Sigmoid colon (tissue), 7 donors: ENCODE data around the gene LMO2. TPM values are rescaled to one million over a fixed set of nuclear protein-coding genes. Genes with fewer than 3 reads are reported as not detected.

ENCODE experiments used
- DNase-seq: peaks from one replicate; pipeline ENCODE4 v3.0.0-alpha.2; 2019
- H3K27ac ChIP-seq, 4 donors: fragments of 200-600 bp; sonication (generic); one replicate each; pipeline ENCODE4 v1.5.1; 2016 to 2019; ENCODE audit warnings: mild to moderate bottlenecking in 1 of 4
- H3K27me3 ChIP-seq, 3 donors: fragments of 200-600 bp; sonication (generic); one replicate each; pipeline ENCODE4 v1.5.1; 2019; ENCODE audit warnings: mild to moderate bottlenecking in 1 of 3
- H3K36me3 ChIP-seq, 4 donors: fragments of 200-600 bp; sonication (generic); one replicate each; pipeline ENCODE4 v1.5.1; 2016 to 2019
- H3K4me1 ChIP-seq, 4 donors: fragments of 200-600 bp; sonication (generic); one replicate each; pipeline ENCODE4 v1.5.1; 2017 to 2019
- H3K4me3 ChIP-seq, 4 donors: fragments of 200-600 bp; sonication (generic); one replicate each; pipeline ENCODE4 v1.5.1; 2017 to 2019; ENCODE audit warnings: mild to moderate bottlenecking in 2 of 4, moderate library complexity in 1 of 4
- H3K9me3 ChIP-seq, 4 donors: fragments of 200-600 bp in 3 of 4; sonication (generic) in 3 of 4; one replicate each; pipeline versions ENCODE4 v1.5.1 to v1.6.1; 2013 to 2019
- EP300 ChIP-seq, 4 donors: sonication (generic); formaldehyde crosslinking; IDR thresholded peaks; one replicate each; pipeline ENCODE4 v1.6.1; 2017; ENCODE audit warnings: antibody characterized with exemption in 4 of 4
- POLR2A ChIP-seq, 2 donors: fragments of 450-650 bp; IDR thresholded peaks; one replicate each; pipeline ENCODE4 v1.6.1; 2016; ENCODE audit warnings: antibody characterized with exemption in 2 of 2, mild to moderate bottlenecking in 2 of 2, moderate library complexity in 2 of 2
- POLR2AphosphoS5 ChIP-seq, 4 donors: sonication (generic); formaldehyde crosslinking; IDR thresholded peaks; one replicate each; pipeline ENCODE4 v1.6.1; 2017; ENCODE audit warnings: antibody characterized with exemption in 4 of 4
- WGBS, 2 donors: extraction: QIAGEN DNeasy Blood & Tissue Kit; methylation state at CpG; one replicate each; pipeline ENCODE4 v1.1.7; 2013; 5-methylcytosine and 5-hydroxymethylcytosine counted together
- intact Hi-C: fragments of 100-400 bp; cut with DNase I; formaldehyde crosslinking; loops from one replicate; pipeline ENCODE4 v1.15.1; 2023
- polyA plus RNA-seq, 3 donors: library from polyadenylated mRNA; stranded (reverse); fragments of 200-250 nt; gene quantifications; one replicate each; pipeline ENCODE4 v1.2.3, GENCODE V29; 2013
- total RNA-seq, 4 donors: library from RNA; depleted of rRNA; stranded (reverse); fragments of >200 nt; gene quantifications; one replicate each; pipeline ENCODE4 v1.1.0, GENCODE V29; 2016
- TF ChIP-seq, protein P1 (sequence below), 4 experiments: fragments of 450-650 bp in 3 of 4; fragments of 200-600 bp in 1 of 4; IDR thresholded peaks; one replicate each; pipeline ENCODE4 v1.5.1; 2016 to 2019; ENCODE audit warnings: antibody characterized with exemption in 4 of 4, mild to moderate bottlenecking in 3 of 4, moderate library complexity in 2 of 4
- donor health status: healthy with polysubstance abuse.
- donor health status: Bipolar disorder and iron deficiency.
- donor health status: healthy.

LMO2 gene
- 10 to 100 TPM in 3 of 4 donors, 1 to 10 TPM in 1; 8.6 to 13.6 (median 12.0) TPM for total RNA-seq
- polyA plus RNA-seq: 10 to 100 TPM in 2 of 3 donors, 1 to 10 TPM in 1; 4.9 to 19.8 (median 12.3) TPM

DNA sequence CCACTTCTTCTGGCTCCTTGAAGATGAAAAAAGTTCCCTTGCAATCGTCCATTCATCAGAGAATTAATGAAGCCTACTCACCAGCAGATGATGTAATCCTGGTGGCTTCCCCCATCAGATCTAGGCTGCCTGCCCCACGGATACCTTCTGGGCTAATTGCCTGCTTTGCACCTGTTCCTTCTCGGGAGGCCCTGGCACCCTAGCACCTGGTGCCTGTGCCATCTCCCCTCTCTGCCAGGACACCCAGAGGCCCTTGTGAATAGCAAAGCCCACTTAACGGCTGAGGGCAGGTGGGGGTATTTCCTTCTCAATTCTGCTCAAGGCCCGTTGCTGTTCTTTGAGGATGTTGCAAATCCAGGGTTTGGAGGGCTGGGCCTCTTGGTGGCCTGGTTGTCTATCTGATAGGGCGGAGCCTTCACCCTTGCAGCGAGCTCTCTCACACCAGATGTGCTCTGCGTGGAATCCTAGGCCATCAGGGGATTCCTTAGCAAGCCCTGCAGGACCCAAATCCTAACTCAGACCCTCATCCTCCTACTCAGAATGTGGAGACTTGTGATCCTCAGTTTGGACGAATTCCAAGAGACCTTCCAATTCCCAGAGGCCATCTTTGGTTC, at the start of gene LMO2:
LMO2 (minus strand) TSS at position 363 of the 614 bp plus-strand sequence. CDS start 22,360 bp downstream, outside the sequence.
- Histone ChIP-seq H3K4me1 (no peaks in the 10 kb centered on the region), H3K27ac (no peak within 1 kb of the TSS), H3K36me3 (no peaks in the 10 kb centered on the region), H3K9me3 (no peaks in the 10 kb centered on the region), H3K27me3 (no peaks in the 10 kb centered on the region), H3K4me3 (no peak within 1 kb of the TSS)
- intact Hi-C loops: no loop called here
- DNase-seq: no peak
- 54 to 64% methylated on average over 9 of the region's 9 CpGs for WGBS, 2 donors
- TF ChIP-seq POLR2AphosphoS5 (IDR thresholded peaks at IDR 0.05) (no peak), POLR2A (IDR thresholded peaks at IDR 0.05) (no peak), EP300 (IDR thresholded peaks at IDR 0.05) (no peak)
- TF ChIP-seq, protein P1, sequence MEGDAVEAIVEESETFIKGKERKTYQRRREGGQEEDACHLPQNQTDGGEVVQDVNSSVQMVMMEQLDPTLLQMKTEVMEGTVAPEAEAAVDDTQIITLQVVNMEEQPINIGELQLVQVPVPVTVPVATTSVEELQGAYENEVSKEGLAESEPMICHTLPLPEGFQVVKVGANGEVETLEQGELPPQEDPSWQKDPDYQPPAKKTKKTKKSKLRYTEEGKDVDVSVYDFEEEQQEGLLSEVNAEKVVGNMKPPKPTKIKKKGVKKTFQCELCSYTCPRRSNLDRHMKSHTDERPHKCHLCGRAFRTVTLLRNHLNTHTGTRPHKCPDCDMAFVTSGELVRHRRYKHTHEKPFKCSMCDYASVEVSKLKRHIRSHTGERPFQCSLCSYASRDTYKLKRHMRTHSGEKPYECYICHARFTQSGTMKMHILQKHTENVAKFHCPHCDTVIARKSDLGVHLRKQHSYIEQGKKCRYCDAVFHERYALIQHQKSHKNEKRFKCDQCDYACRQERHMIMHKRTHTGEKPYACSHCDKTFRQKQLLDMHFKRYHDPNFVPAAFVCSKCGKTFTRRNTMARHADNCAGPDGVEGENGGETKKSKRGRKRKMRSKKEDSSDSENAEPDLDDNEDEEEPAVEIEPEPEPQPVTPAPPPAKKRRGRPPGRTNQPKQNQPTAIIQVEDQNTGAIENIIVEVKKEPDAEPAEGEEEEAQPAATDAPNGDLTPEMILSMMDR (IDR thresholded peaks at IDR 0.05): no peak

DNA sequence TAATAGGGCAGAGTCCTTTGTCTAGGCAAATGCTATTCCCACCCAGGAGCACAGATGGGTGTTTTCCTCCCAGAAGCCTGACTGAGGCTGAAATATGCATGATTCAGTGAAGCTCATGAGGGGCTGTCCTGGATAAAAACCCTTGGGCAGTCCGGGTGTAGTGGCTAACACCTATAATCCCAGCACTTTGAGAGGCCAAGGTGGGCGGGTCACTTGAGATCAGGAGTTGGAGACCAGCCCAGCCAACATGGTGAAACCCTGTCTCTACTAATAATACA, 48.6 kb upstream of the LMO2 start:
- no peak overlapping the region for H3K27ac ChIP-seq
- intact Hi-C loops: no loop called here
- no peaks in the 10 kb centered on the region for H3K27me3 ChIP-seq
- no peaks in the 10 kb centered on the region for H3K36me3 ChIP-seq
- 60 to 78% methylated on average over 2 of the region's 2 CpGs for WGBS, 2 donors
- TF ChIP-seq POLR2A (IDR thresholded peaks at IDR 0.05) (no peak), POLR2AphosphoS5 (IDR thresholded peaks at IDR 0.05) (no peak), EP300 (IDR thresholded peaks at IDR 0.05) (no peak)
- TF ChIP-seq, protein P1 (IDR thresholded peaks at IDR 0.05): no peak
- no peak for DNase-seq
- no peaks in the 10 kb centered on the region for H3K9me3 ChIP-seq
- no peak overlapping the region for H3K4me3 ChIP-seq
- peaks cover 0 to 8% (median 0%) of the 10 kb centered on the region in 4 donors for H3K4me1 ChIP-seq

DNA sequence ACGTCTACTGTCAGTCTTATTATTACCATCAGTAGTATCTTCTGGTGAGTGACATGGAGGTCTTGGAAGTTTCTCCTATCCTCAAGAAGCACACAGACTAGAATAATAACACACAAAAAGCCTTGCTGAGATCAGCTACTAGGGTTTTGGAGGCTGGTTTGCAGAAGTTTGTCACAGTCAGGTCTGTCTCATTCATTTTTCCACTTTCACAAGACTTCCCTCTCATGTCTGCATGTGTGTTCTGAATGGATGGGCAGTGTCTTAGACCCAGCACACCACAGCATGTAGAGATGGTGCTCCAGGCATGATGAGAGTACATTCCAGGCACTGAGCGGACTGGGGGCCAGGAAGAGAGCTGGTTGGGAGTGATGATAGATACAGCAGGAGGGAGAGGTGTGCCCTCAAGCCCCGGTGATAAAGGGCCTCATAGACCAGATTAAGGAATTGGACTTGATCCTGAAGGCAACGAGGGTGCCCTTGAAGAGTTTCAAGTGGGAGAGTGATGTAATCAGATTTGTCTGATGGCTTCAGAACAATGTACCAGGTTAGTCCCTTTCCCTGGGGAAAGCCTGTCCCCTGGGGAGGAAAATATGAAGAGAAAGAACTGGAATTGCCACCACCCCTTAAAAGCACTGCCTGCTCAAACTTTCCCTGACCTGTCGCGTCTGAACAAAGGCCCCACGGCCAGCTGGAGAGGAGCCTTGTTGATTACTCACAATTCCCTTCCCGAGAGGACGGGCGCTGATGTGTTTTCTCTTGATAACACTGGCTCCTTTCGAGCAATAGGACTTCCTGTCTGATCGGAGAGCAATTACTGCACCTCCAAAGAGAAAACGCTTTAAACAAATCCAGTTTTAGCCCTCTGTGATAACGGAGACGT, 45.1 kb upstream of the LMO2 start:
- intact Hi-C loops: no loop called here
- H3K4me1 ChIP-seq: peaks cover 0 to 8% (median 0%) of the 10 kb centered on the region in 4 donors
- peak overlapping the region in 3 of 4 donors; percentile 26 to 51 (median 37) for H3K27ac ChIP-seq
- H3K36me3 ChIP-seq: no peaks in the 10 kb centered on the region
- no peaks in the 10 kb centered on the region for H3K9me3 ChIP-seq
- H3K27me3 ChIP-seq: no peaks in the 10 kb centered on the region
- 23 to 41% methylated on average over 15 of the region's 15 CpGs for WGBS, 2 donors
- TF ChIP-seq EP300 (IDR thresholded peaks at IDR 0.05): no peak
- TF ChIP-seq POLR2AphosphoS5 (IDR thresholded peaks at IDR 0.05): peak in 2 of 4 donors; percentile 20 to 43
- H3K4me3 ChIP-seq: no peak overlapping the region
- peak; percentile 83 for DNase-seq

DNA sequence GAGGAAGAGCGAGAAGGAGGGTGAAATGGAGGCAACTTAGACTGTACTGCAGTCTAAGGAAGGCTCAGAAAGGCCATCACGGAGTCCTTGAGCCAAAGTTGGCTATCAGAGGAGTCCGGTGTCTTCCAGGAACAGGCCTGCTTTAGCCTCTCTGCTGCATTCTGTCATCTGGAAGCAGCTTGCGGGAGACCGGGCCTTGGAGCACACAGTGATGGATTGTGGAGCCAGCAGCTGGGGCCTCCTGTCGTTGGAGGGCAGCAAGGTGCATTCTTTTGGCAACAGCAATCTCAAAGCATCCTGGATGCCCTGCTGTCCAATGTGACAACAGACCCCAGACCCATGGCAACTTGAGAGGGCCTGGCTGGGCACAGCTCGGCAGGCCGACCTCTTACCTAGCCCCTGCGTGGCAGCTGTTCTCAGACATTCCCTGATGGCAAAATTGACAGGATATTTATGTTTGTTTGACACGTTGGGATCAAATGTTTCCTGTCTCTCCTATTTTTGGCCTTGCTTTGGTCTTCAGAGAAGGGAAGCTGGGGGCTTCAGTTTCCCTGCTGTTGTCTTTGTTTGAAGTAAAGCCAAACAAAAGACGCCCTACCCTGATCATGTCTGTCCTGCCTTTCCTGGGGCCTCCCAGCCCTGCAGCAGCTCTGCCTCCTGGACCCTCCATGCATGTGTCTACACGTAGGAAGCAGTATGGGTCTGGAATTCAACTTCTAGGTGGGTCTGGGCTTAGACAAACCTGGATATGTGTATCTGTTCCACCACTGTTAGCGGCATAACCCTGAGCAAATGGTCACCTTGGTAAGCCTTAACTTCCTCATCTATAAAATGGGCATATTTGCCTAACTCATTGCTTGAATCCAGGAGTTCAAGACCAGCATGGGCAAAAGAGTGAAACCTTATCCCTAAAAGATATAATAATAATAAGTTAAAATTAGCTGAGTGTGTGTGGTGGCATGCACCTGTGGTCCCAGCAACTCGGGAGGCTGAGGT, 43.9 kb upstream of the LMO2 start:
- intact Hi-C loops: no loop called here
- WGBS, 2 donors: 78 to 80% methylated on average over 14 of the region's 14 CpGs
- no peak overlapping the region for H3K4me3 ChIP-seq

More for the DNA sequence above, 43.9 kb upstream of the LMO2 start:
- H3K27me3 ChIP-seq: no peaks in the 10 kb centered on the region
- no peaks in the 10 kb centered on the region for H3K9me3 ChIP-seq
- H3K4me1 ChIP-seq: peaks cover 0 to 15% (median 4%) of the 10 kb centered on the region in 4 donors
- DNase-seq: no peak
- TF ChIP-seq, protein P1 (IDR thresholded peaks at IDR 0.05): no peak
- TF ChIP-seq POLR2A (IDR thresholded peaks at IDR 0.05) (no peak), POLR2AphosphoS5 (IDR thresholded peaks at IDR 0.05) (no peak), EP300 (IDR thresholded peaks at IDR 0.05) (no peak)
- H3K27ac ChIP-seq: no peak overlapping the region
- no peaks in the 10 kb centered on the region for H3K36me3 ChIP-seq
